ENCODE data around the gene PLPP6.

DNA sequence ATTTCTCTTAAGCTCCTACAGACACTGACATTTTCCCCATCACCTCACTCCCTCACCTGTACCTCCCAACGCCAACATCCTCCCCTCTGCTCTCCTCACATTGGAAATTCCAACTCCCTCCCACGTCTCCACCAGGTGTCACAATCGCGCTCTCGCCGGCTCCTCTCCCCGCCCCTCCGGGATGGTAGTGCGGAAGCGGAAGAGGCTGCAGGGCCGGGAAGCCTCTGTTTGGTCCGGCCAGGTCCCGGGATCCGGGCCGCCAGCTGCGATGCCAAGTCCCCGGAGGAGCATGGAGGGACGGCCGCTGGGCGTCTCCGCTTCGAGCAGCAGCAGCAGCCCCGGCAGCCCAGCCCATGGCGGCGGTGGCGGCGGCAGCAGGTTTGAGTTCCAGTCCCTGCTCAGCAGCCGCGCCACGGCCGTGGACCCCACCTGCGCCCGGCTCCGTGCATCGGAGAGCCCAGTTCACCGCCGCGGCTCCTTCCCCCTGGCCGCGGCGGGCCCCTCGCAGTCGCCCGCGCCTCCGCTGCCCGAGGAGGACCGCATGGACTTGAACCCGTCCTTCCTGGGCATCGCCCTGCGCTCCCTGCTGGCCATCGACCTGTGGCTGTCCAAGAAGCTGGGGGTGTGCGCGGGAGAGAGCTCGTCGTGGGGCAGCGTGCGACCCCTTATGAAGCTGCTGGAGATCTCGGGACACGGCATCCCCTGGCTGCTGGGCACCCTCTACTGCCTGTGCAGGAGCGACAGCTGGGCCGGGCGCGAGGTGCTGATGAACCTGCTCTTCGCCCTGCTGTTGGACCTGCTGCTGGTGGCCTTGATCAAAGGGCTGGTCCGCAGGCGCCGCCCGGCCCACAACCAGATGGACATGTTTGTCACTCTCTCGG is at the start of gene PLPP6:
- TF ChIP-seq, protein P1, sequence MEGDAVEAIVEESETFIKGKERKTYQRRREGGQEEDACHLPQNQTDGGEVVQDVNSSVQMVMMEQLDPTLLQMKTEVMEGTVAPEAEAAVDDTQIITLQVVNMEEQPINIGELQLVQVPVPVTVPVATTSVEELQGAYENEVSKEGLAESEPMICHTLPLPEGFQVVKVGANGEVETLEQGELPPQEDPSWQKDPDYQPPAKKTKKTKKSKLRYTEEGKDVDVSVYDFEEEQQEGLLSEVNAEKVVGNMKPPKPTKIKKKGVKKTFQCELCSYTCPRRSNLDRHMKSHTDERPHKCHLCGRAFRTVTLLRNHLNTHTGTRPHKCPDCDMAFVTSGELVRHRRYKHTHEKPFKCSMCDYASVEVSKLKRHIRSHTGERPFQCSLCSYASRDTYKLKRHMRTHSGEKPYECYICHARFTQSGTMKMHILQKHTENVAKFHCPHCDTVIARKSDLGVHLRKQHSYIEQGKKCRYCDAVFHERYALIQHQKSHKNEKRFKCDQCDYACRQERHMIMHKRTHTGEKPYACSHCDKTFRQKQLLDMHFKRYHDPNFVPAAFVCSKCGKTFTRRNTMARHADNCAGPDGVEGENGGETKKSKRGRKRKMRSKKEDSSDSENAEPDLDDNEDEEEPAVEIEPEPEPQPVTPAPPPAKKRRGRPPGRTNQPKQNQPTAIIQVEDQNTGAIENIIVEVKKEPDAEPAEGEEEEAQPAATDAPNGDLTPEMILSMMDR (IDR thresholded peaks at IDR 0.05; ENCODE audit: insufficient read depth, low read depth, low read length) = peak; percentile 11
- TF ChIP-seq EZH2 (IDR thresholded peaks at IDR 0.05; ENCODE audit: insufficient read depth, low read length) = no peak
